ENCODE measurements around the gene NGEF. TPM values are rescaled to one million over a fixed set of nuclear protein-coding genes. Genes with fewer than 3 reads are reported as not detected.
A peak's percentile ranks its signal among the peaks of the same experiment; 100 is the strongest.

NGEF gene
- total and polyA plus RNA-seq, 8 donors, result 0.26 to 3.6 (median 1.4) TPM

- Histone ChIP-seq H3K27ac (no peak overlapping the region), H3K4me3 (no peak overlapping the region), H3K9me3 (no peaks in the 10 kb centered on the region), H3K4me1 (no peaks in the 10 kb centered on the region), H3K27me3 (peaks cover 0 to 35% of the 10 kb centered on the region in 2 donors), H3K36me3 (no peaks in the 10 kb centered on the region)
- intact Hi-C loops (cut with DNase I), result no loop called here
- DNase-seq (peak in 1 of 4 donors; percentile 61), ATAC-seq (no peak)
- TF ChIP-seq CTCF (IDR thresholded peaks at IDR 0.05), result no peak
These were observed 115.3 kb downstream of the NGEF start for GRCh38 chr2:232897598-232898408.

- no peaks in the 10 kb centered on the region for H3K9me3 ChIP-seq
- DNase-seq (peak in 1 of 4 donors; percentile 23), ATAC-seq (no peak)
- no peaks in the 10 kb centered on the region for H3K36me3 ChIP-seq
- no peaks in the 10 kb centered on the region for H3K4me1 ChIP-seq
- peaks cover 0 to 35% of the 10 kb centered on the region in 2 donors for H3K27me3 ChIP-seq
- TF ChIP-seq CTCF (IDR thresholded peaks at IDR 0.05), result no peak
- no peak overlapping the region for H3K27ac ChIP-seq
- no peak overlapping the region for H3K4me3 ChIP-seq
- intact Hi-C loops (cut with DNase I), result no loop called here
These were observed 116.1 kb downstream of the NGEF start for GRCh38 chr2:232896720-232897597.

GRCh38 chr2:232896111-232896510 is 116.9 kb downstream of the NGEF start:
- no peaks in the 10 kb centered on the region for H3K4me1 ChIP-seq
- no peak overlapping the region for H3K27ac ChIP-seq
- no peak overlapping the region for H3K4me3 ChIP-seq
- H3K36me3 ChIP-seq, result no peaks in the 10 kb centered on the region
- ATAC-seq (no peak), DNase-seq (no peak)
- intact Hi-C loops (cut with DNase I), result no loop called here
- no peaks in the 10 kb centered on the region for H3K9me3 ChIP-seq
- TF ChIP-seq CTCF (IDR thresholded peaks at IDR 0.05), result no peak
- peaks cover 0 to 35% of the 10 kb centered on the region in 2 donors for H3K27me3 ChIP-seq

- Histone ChIP-seq H3K9me3 (no peaks in the 10 kb centered on the region), H3K27me3 (peaks cover 0 to 38% of the 10 kb centered on the region in 2 donors), H3K36me3 (no peaks in the 10 kb centered on the region), H3K4me1 (no peaks in the 10 kb centered on the region), H3K27ac (no peak overlapping the region), H3K4me3 (no peak overlapping the region)
- intact Hi-C loops (cut with DNase I), result no loop called here
- DNase-seq, result peak in 2 of 4 donors; percentile 19 to 51
- no peak for TF ChIP-seq CTCF (IDR thresholded peaks at IDR 0.05)
- ATAC-seq, result no peak
These were observed 118.3 kb downstream of the NGEF start for GRCh38 chr2:232894746-232895145.

GRCh38 chr2:232894251-232894650 is 118.8 kb downstream of the NGEF start:
- no peaks in the 10 kb centered on the region for H3K9me3 ChIP-seq
- H3K4me1 ChIP-seq, result no peaks in the 10 kb centered on the region
- no peaks in the 10 kb centered on the region for H3K36me3 ChIP-seq
- no peak for ATAC-seq
- intact Hi-C loops (cut with DNase I), result no loop called here
- DNase-seq, result peak in 1 of 4 donors; percentile 66
- H3K27ac ChIP-seq, result no peak overlapping the region
- no peak for TF ChIP-seq CTCF (IDR thresholded peaks at IDR 0.05)
- no peak overlapping the region for H3K4me3 ChIP-seq
- peaks cover 0 to 39% of the 10 kb centered on the region in 2 donors for H3K27me3 ChIP-seq

Measured in left lung (tissue), 10 donors.